NCI-H1436 treated with DMSO at 0.1 percent for 48 hours (cell line): Measurements from ENCODE around the gene SDHAF3.
"Not testable (repeated sequence)": the region's sequence is repeated elsewhere in the genome, so short reads cannot be mapped to it uniquely, and the experiment has no call there.

Experiments used
- DNase-seq: peaks from one replicate; lab custom pipeline; 2025; lab: John Stamatoyannopoulos, UW

Gene SDHAF3

GRCh38 chr7:97123115-97123514 lies 5.6 kb downstream of the SDHAF3 start:
- not testable (repeated sequence) for DNase-seq

- no peak for DNase-seq
These were observed 9.1 kb downstream of the SDHAF3 start for GRCh38 chr7:97126483-97127171.

- no peak for DNase-seq
These were observed 11.2 kb downstream of the SDHAF3 start for GRCh38 chr7:97128736-97129135.

DNA sequence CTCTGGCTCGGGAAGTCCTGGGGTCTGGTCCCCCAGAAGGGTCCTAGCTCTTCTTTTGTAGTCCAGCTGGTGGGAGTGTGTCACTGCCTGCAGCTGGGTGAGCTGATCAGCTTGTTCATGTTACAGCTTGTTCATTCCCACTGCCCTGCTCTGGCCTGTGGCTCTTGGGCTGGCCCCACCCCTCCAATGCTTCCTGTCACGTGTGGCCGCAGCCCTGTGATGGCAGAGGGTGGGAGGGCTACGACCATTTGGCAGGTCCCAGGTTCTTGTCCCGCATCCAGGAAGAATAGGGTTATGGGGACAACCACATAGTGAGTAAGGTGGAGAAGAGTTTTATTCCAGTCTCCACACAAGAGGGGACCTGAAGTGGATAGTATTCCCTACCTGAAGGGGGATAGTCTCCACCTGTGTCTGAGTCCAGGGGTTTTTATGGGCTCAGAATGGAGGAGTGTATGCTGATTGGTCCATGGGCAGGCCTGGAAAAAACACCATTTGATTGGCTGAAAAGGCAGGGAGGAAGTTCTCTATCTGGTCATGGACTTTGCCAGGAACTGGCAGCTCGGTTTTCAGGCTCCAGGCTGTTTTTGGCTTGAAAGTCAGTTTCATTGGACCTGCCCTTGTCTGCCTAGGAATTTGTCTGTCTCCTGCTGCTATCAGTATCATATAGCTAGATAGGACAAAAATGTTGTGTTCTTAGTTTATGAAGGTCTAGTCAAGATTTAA lies 13.1 kb downstream of the SDHAF3 start:
- DNase-seq, result no peak

DNA sequence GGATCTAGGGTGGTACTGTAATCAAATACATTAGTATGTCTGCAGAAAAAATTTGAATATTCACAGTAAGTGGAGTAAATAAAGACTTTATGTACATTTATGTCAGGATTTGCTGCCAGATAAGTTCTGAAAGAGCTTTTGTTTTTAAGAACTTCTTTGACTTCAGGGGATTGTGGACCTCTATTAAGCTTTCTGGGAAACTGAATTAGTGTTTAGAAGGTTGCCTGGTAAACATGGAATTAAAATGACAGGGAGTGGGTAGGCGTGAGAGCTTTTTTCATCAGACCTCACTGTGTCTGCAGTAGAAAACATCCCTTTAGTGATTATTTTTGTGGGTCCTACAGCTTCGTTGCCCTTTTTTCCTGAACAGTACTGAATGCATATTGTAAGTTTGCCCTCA lies 15.7 kb downstream of the SDHAF3 start:
- no peak for DNase-seq

DNA sequence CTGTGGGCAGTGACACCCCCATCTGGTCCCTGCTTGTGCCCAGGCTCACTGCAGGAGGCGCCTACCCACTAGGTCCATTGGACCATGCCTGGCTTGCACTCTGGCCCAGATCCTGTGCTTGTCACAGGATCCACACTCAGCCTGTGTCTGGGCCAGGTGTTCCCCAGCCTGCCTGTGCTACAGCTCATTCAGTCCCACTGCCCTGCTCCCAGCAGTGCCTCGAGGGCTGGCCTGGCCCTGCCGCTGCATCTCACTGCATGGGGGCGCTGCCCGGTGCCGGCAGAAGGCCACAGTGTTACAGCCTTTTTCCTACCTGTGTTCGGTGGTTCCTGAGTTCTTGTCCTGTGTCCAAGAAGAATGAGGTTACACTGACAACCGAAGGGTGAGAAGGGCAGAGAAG lies 21.3 kb downstream of the SDHAF3 start:
- DNase-seq, result no peak

- no peak for DNase-seq
These were observed 27.6 kb downstream of the SDHAF3 start for GRCh38 chr7:97145068-97145467.

DNA sequence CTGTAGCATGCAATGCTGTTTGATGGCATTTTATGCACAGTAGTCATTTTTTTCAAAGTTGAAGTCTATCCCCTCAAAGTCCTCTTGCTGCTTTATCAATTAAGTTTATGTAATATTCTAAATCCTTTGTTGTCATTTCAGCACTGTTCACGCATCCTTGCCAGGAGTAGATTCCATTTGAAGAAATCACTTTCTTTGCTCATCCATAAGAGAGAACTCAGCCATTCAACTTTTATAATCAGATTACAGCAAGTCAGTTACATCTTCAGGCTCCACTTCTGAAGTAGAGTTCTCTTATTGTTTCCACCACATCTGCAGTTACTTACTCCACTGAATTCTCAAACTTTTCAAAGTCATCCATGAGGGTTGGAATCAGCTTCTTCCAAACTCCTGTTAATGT lies 32.3 kb downstream of the SDHAF3 start:
- DNase-seq, result no peak

DNA sequence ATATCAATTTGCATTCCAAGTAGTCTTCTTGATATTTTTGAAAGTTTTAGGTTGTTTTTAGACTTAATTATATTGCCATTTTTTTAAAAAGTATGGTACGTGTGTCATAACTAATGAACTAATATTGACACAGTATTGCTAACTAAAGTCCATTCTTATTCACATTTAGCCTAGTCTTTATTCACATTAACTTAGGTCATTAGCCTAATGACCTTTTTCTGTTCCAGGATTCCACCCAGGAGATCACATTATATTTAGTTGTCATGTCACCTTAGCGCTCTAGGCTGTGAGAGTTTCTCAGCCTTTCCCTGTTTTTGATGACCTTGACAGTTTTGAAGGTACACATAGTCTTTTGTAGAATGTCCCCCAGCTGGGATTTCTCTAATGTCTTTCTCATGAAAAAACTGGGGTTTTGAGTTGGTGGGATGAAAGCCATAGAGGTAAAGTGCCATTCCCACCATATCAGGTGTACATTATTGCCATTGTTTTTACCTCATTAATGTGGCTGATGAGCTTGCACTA lies 38.5 kb downstream of the SDHAF3 start:
- no peak for DNase-seq

DNA sequence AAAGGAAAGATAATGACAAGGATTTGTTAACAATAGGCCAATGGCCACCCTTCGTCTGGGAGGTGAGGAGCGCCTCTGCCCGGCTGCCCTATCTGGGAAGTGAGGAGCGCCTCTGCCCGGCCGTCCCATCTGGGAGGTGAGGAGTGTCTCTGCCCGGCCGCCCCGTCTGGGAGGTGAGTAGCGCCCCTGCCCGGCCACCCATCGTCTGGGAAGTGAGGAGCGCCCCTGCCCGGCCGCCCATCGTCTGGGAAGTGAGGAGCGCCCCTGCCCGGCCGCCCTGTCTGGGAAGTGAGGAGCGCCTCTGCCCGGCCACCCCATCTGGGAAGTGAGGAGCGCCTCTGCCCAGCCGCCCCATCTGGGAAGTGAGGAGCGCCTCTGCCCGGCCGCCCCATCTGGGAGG lies 42.5 kb downstream of the SDHAF3 start:
- DNase-seq, result not testable (repeated sequence)

DNA sequence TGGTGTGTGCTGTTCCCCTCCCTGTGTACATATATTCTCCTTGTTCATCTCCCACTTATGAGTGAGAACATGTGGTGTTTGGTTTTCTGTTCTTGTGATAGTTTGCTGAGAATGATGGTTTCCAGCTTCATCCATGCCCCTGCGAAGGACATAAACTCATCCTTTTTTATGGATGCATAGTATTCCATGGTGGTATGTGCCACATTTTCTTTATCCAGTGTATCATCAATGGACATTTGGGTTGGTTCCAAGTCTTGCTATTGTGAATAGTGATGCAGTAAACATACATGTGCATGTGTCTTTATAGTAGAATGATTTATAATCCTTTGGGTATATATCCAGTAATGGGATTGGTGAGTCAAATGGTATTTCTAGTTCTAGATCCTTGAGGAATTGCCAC lies 44.1 kb downstream of the SDHAF3 start:
- DNase-seq, result not testable (repeated sequence)

GRCh38 chr7:97166308-97166707 lies 48.8 kb downstream of the SDHAF3 start:
- DNase-seq, result no peak

DNA sequence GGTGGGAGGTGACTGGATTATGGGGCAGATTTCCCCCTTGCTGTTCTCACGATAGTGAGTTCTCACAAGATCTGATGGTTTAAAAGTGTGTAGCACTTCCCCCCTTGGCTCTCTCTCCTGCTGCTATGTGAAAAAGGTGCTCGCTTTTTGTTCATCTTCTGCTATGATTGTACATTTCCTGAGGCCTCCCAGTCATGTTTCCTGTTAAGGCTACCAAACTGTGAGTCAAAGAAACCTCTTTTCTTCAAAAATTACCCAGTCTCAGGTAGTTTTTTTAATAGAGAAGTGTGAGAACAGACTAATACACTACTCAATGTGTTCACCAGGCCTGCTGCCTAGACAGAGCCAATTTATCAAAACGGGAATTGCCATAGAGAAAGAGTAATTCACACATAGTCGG lies 49.7 kb downstream of the SDHAF3 start:
- DNase-seq, result no peak

DNA sequence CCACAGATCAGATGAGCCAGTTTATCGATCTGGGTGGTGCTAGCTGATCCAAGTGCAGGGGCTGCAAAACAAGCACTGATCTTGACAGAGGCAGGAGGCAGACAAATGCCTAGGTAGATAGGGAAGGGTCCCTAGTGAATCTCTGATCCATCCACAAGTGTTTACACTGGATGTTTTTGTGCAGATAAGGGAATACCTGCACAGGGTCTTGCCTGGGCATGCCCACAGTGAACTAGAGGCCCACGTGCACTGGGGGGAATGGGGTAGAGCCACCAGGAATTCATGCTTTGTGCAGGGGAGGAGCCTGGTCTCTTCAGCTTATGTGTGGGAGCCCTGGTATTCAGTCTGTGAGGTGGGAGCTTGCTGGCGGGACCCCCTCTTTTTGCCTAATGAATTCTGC lies 50.3 kb downstream of the SDHAF3 start:
- no peak for DNase-seq

DNA sequence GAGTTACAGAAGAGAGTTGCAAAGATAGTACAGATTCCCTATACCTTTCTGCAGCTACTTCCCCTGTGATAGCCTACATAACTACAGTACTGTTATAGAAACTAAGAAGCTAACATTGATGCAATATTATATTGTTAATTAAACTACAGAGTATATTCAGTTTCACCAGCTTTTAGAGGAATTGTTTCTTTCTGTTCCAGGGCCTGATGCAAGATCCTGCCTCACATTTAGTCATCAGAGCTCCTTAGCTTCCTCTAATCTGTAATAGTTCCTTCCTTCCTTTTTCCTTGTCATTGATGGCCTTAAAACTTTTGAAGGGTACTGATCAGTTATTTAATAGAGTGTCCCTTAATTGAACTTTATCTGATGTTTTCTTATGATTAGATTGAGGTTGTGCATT lies 56.8 kb downstream of the SDHAF3 start:
- no peak for DNase-seq

GRCh38 chr7:97179454-97180104 lies 62.1 kb downstream of the SDHAF3 start:
- no peak for DNase-seq

- DNase-seq, result no peak
These were observed 69.6 kb downstream of the SDHAF3 start for GRCh38 chr7:97187067-97187466.

DNA sequence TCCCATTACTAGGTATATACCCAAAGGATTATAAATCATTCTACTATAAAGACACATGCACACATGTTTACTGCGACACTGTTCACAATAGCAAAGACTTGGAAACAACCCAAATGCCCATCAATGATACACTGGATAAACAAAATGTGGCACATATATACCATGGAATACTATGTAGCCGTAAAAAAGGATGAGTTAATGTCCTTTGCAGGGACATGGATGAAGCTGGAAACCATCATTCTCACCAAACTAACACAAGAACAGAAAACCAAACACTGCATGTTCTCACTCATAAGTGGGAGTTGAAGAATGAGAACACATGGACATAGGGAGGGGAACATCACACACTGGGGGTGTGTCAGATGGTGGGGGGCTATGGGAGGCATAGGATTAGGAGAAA lies 78.7 kb downstream of the SDHAF3 start:
- DNase-seq, result not testable (repeated sequence)

GRCh38 chr7:97198596-97198995 lies 81.1 kb downstream of the SDHAF3 start:
- no peak for DNase-seq

- DNase-seq, result no peak
These were observed 82.5 kb downstream of the SDHAF3 start for GRCh38 chr7:97200018-97200417.

DNA sequence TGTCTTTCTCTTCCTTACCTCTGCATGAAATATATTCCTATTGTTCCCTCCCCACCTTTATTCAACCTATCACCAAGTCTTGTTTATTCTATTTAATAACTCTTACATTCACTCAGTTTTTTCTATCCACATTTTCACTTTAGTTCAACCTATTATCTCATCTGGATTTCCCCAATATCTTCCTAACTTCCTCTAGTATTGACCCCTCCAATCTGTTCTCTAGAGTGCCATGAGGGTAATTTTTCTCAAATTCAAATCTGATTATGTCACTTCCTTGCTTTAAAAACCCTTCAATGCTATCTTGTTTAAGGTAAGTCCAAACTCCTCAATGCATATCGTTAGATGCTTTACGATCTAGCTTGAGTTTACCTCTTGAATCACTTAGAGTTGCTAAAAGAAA lies 86.5 kb downstream of the SDHAF3 start:
- no peak for DNase-seq

DNA sequence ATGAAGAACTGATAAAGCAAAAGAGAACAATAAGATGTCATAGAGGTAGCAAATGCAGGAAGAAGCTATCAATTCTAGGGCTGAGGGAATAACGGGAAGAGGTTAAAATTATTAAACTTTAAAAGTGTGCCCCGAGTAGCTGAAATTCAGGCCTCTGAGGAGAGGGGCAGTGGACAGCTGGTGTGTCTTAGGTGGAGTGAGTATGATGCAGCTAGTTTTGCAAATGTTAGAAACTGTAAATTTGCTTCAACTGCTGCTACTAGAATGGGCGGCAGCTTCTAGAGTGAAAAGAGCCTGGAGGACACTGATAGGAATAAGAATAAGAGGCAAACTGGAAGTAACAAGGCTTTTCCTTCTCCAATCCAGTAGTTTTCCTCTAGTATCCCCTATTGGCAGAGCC lies 87.3 kb downstream of the SDHAF3 start:
- no peak for DNase-seq

GRCh38 chr7:97215556-97215955 lies 98.1 kb downstream of the SDHAF3 start:
- no peak for DNase-seq
